HPDE6-E6E7 (cell line): ENCODE measurements around the gene CENPU.
"Not testable (repeated sequence)": the region's sequence is repeated elsewhere in the genome, so short reads cannot be mapped to it uniquely, and the experiment has no call there.

ENCODE experiments used
- DNase-seq: peaks from one replicate; pipeline ENCODE4 v3.0.0; 2011; ENCODE audit warnings: missing footprints; ENCODE audit errors: extremely low spot score

The CENPU gene

GRCh38 chr4:184751585-184751956, 17.7 kb upstream of the CENPU start:
- no peak for DNase-seq

- DNase-seq = no peak
Measured at GRCh38 chr4:184750926-184751584, 17.2 kb upstream of the CENPU start.

GRCh38 chr4:184748251-184748652, 14.4 kb upstream of the CENPU start:
- DNase-seq = peak; percentile 54

GRCh38 chr4:184747034-184747830, 13.3 kb upstream of the CENPU start:
- DNase-seq = no peak

- peak; percentile 72 for DNase-seq
Measured at GRCh38 chr4:184745831-184746795, 12.2 kb upstream of the CENPU start.

GRCh38 chr4:184744236-184744635, 10.3 kb upstream of the CENPU start:
- DNase-seq = no peak

- no peak for DNase-seq
Measured at GRCh38 chr4:184743650-184744049, 9.8 kb upstream of the CENPU start.

- not testable (repeated sequence) for DNase-seq
Measured at GRCh38 chr4:184741651-184742050, 7.8 kb upstream of the CENPU start.

- DNase-seq = no peak
Measured at GRCh38 chr4:184740980-184741391, 7.1 kb upstream of the CENPU start.

- not testable (repeated sequence) for DNase-seq
Measured at GRCh38 chr4:184739575-184739974, 5.7 kb upstream of the CENPU start.

GRCh38 chr4:184734758-184735157, 862 bp upstream of the CENPU start:
- no peak for DNase-seq

GRCh38 chr4:184732126-184732525, 1.8 kb downstream of the CENPU start:
- peak; percentile 42 for DNase-seq

GRCh38 chr4:184731056-184731455, 2.8 kb downstream of the CENPU start:
- no peak for DNase-seq

- DNase-seq = no peak
Measured at GRCh38 chr4:184729946-184730345, 4.0 kb downstream of the CENPU start.

GRCh38 chr4:184728858-184729257, 5.0 kb downstream of the CENPU start:
- DNase-seq = peak; percentile 31

- DNase-seq = no peak
Measured at GRCh38 chr4:184727430-184727829, 6.5 kb downstream of the CENPU start.

- DNase-seq = no peak
Measured at GRCh38 chr4:184722798-184723197, 11.1 kb downstream of the CENPU start.

- no peak for DNase-seq
Measured at GRCh38 chr4:184721254-184721653, 12.6 kb downstream of the CENPU start.

GRCh38 chr4:184719407-184719806, 14.5 kb downstream of the CENPU start:
- no peak for DNase-seq

- no peak for DNase-seq
Measured at GRCh38 chr4:184715526-184715925, 18.4 kb downstream of the CENPU start.

GRCh38 chr4:184713887-184714286, 20.0 kb downstream of the CENPU start:
- no peak for DNase-seq

GRCh38 chr4:184712322-184712721, 21.6 kb downstream of the CENPU start:
- DNase-seq = no peak
